Mesodermal cell (in vitro differentiated cells): ENCODE results near the gene RTCA.

Experiments used
- H3K27ac ChIP-seq: 2 replicates; pipeline ENCODE4 v1.7.0; 2013; ENCODE audit warnings: mild to moderate bottlenecking, low read depth, low read length, moderate library complexity; ENCODE audit not compliant: severe bottlenecking
- H3K36me3 ChIP-seq: 2 replicates; pipeline ENCODE4 v1.7.1; 2013; ENCODE audit warnings: mild to moderate bottlenecking, low read length, moderate library complexity; ENCODE audit not compliant: control insufficient read depth, insufficient read depth
- H3K4me1 ChIP-seq: one replicate; pipeline ENCODE4 v1.7.1; 2013; ENCODE audit warnings: mild to moderate bottlenecking, low read length; ENCODE audit not compliant: insufficient read depth, control insufficient read depth, poor library complexity, severe bottlenecking
- H3K4me3 ChIP-seq: 2 replicates; pipeline ENCODE4 v1.7.0; 2013; ENCODE audit warnings: low read length, control low read depth, mild to moderate bottlenecking; ENCODE audit not compliant: insufficient read depth, poor library complexity, severe bottlenecking; ENCODE audit errors: extremely low read depth
- H3K9me3 ChIP-seq: 2 replicates; pipeline ENCODE4 v1.7.1; 2013; ENCODE audit warnings: mild to moderate bottlenecking, low read length, moderate library complexity; ENCODE audit not compliant: control insufficient read depth
- WGBS, 2 experiments: methylation state at CpG; one replicate each; pipeline ENCODE4 v1.1.5; 2013; ENCODE audit warnings: missing lambda C conversion rate in 2 of 2; ENCODE audit not compliant: insufficient coverage in 2 of 2; 5-methylcytosine and 5-hydroxymethylcytosine counted together

Gene RTCA

DNA sequence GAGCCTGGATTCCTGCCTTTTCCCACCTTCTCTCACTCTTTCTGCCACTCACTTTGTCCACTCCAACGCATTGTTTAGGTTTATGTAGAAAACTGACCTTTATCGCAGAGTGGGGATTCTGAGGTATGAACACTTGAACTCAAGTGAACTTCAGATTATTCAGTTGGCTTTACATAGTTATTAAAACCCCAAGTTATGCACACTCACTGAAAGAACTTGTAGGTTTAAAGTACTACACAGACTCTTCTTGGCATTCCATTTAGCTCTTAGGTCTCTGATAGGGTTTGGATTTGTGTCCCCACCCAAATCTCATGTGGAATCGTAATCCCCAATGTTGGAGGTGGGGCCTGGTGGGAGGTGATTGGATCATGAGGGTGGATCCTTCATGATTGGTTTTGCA is 39.9 kb downstream of the RTCA start:
- no peak overlapping the region for H3K4me3 ChIP-seq
- no peak overlapping the region for H3K27ac ChIP-seq
- 100% methylated on average over 1 of the region's 3 CpGs; no CpG with 5 or more reads in 1 of the 2 experiments for WGBS, 2 experiments
- H3K9me3 ChIP-seq = no peaks in the 10 kb centered on the region
- no peaks in the 10 kb centered on the region for H3K36me3 ChIP-seq
- no peaks in the 10 kb centered on the region for H3K4me1 ChIP-seq

- no peak overlapping the region for H3K4me3 ChIP-seq
- H3K9me3 ChIP-seq = no peaks in the 10 kb centered on the region
- no peaks in the 10 kb centered on the region for H3K36me3 ChIP-seq
- no peaks in the 10 kb centered on the region for H3K4me1 ChIP-seq
- WGBS, 2 experiments = 94 to 100% methylated on average over 2 of the region's 2 CpGs
- H3K27ac ChIP-seq = no peak overlapping the region
Observed at GRCh38 chr1:100306735-100307313, 40.8 kb downstream of the RTCA start.

DNA sequence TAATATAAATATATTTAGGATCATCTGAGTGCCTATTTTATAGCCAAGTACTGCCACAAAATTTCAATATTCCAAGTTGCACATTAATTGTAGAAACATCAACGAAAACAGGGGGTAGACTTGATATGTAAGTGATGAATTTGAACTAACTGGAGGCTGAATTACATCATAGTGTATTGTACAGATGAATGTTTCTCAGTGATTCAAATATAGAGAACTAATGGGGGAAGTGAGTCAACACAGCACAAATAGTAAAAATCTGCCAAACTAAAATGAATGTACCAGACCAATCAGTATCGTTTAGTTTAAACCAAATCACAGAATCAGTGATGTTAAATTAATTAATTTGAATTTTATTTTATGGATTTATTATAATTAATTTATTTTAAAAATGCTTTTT is 42.8 kb downstream of the RTCA start:
- H3K36me3 ChIP-seq = no peaks in the 10 kb centered on the region
- H3K4me1 ChIP-seq = no peaks in the 10 kb centered on the region
- H3K4me3 ChIP-seq = no peak overlapping the region
- no peaks in the 10 kb centered on the region for H3K9me3 ChIP-seq
- H3K27ac ChIP-seq = no peak overlapping the region
- WGBS, 2 experiments = no CpG with 5 or more reads among the region's 2 CpGs

DNA sequence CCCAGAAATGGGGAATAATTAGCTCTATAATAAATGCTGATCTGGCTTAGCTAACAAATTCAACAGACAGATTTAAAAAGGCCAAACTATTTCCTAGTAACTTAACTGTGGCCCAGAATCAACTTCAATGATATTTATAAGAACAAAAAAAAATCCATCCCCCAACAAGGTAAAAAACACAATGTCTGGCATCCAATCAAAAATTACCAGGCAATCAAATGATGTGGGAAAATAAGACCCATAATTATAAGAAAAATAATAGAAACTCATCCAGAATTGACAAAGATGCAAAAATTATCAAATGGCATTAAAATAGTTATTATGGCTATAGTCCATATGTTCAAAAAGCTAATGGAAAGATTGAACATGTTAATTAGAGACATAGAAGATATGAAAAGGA is 43.8 kb downstream of the RTCA start:
- H3K4me3 ChIP-seq = no peak overlapping the region
- H3K36me3 ChIP-seq = no peaks in the 10 kb centered on the region
- H3K4me1 ChIP-seq = no peaks in the 10 kb centered on the region
- H3K27ac ChIP-seq = no peak overlapping the region
- H3K9me3 ChIP-seq = no peaks in the 10 kb centered on the region

DNA sequence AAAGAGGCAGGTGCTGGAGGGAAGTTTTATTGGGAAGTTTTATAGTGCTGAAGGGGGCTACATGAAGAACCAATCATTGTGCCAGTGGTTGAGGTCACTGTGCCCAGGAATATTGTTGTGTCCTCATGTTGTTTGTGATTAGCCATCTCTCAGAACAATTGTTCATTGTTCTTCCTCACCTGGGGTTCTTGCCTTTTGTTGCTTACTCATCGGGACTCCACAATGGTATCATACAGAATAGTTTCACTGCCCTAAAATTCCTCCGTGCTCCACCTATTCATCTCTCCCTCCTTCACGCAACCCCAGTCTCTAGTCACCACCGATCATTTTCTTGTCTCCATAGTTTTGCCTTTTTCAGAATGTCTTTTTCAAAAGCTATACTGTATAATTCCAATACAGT is 47.4 kb downstream of the RTCA start:
- Histone ChIP-seq H3K36me3 (no peaks in the 10 kb centered on the region), H3K4me3 (no peak overlapping the region), H3K9me3 (peaks cover 8% of the 10 kb centered on the region), H3K4me1 (no peaks in the 10 kb centered on the region), H3K27ac (no peak overlapping the region)
- WGBS, 2 experiments = 72 to 82% methylated on average over 4 of the region's 4 CpGs

- Histone ChIP-seq H3K4me1 (no peaks in the 10 kb centered on the region), H3K9me3 (peaks cover 8% of the 10 kb centered on the region), H3K27ac (no peak overlapping the region), H3K4me3 (no peak overlapping the region), H3K36me3 (no peaks in the 10 kb centered on the region)
Observed at GRCh38 chr1:100316622-100317021, 50.6 kb downstream of the RTCA start.

DNA sequence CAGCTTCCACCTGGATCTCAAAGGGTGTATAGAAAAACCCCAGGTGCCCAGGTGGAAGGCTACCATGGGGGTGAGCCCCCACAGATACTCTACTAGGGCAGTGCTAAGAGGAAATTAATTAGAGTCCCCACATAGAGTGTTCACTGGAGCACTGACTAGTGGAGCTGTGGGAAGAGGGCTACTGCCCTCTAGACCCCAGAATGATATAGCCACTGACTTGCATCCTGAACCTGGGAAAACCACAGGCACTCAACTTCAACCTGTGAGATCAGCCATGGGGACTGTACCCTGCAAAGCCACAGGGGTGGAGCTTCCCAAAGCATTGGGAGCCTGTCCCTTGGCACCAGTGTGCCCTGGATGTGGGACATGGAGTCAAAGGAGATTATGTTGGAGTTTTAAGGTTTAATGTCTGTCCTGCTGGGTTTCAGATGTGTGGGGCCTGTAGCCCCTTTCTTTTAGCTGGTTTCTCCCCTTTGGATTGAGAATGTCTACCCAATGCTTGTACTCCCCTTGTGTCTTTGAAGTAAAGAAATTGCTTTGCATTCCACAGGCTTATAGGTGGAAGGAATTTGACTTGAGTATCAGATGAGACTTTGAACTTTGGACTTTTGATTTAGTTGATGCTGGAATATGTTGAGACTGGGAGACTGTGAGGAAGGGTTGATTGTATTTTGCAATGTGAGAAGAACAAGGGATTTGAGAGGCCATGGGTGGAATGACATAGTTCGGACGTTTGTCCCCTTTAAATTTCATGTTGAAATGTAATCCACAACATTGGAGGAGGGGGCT is 54.5 kb downstream of the RTCA start:
- peaks cover 7% of the 10 kb centered on the region for H3K9me3 ChIP-seq
- H3K27ac ChIP-seq = no peak overlapping the region
- H3K4me3 ChIP-seq = no peak overlapping the region
- H3K4me1 ChIP-seq = no peaks in the 10 kb centered on the region
- 90% methylated on average over 2 of the region's 2 CpGs; no CpG with 5 or more reads in 1 of the 2 experiments for WGBS, 2 experiments
- H3K36me3 ChIP-seq = no peaks in the 10 kb centered on the region

DNA sequence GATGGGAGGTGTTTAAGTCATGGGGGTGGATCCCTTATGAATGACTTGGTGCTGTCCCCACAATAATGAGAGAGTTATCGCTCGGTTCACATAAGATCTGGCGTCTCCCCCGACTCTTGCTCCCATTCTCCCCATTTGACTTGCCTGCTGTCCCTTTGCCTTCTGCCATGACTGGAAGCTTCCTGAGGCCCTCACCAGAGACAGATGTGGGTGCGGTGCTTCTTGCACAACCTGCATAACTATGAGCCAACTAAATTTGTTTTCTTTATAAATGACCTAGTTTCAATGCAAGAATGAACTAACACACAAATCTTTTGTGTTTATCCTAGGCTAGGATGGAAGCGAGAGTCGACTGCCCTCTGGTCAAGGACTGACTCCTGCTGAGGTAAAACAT is 55.1 kb downstream of the RTCA start:
- Histone ChIP-seq H3K9me3 (peaks cover under 1% of the 10 kb centered on the region), H3K4me1 (no peaks in the 10 kb centered on the region), H3K36me3 (no peaks in the 10 kb centered on the region), H3K4me3 (no peak overlapping the region), H3K27ac (no peak overlapping the region)
- 82 to 94% methylated on average over 3 to 4 of the region's 7 CpGs for whole genome bisulfite sequencing, 2 experiments

GRCh38 chr1:100321506-100321905 is 55.5 kb downstream of the RTCA start:
- no peaks in the 10 kb centered on the region for H3K9me3 ChIP-seq
- H3K27ac ChIP-seq = no peak overlapping the region
- no peaks in the 10 kb centered on the region for H3K4me1 ChIP-seq
- H3K36me3 ChIP-seq = no peaks in the 10 kb centered on the region
- WGBS, 2 experiments = 90% methylated on average over 5 of the region's 8 CpGs; no CpG with 5 or more reads in 1 of the 2 experiments
- no peak overlapping the region for H3K4me3 ChIP-seq

DNA sequence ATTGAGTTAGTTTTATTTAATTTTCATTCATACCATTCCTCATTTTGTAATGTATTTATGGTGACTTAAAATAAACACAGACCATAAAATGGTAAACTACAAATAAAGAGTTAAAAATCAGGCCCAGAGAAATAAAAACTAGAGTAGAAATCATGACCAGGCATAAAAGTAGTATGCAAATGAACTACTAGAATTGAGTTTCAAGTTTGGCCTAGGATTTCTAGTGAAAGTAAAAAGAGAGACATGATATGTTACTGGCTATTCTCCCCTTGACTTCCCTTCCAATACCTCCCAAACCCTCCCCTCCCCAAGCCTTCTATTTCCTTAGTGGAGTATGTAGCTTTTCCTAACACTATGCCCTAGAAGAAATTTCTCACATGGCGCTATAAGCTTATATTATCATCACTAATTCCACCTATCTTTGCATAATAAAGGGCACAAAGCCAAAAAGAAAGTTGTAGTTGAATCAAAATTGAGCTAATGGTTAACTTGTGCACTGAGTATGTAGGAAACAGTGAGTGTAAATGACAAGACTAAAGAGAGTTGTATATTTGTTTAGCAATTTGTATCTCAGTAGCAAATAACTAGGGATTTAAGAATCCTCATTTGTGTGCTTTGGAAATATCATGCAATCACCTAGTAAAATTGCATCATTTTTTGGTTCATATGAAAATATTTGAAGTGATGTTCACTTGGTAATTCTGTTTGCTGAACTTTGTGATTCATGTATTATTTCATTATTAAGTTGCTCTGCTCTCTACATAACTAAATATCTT is 56.6 kb downstream of the RTCA start:
- Histone ChIP-seq H3K27ac (no peak overlapping the region), H3K9me3 (no peaks in the 10 kb centered on the region), H3K4me3 (no peak overlapping the region), H3K4me1 (no peaks in the 10 kb centered on the region), H3K36me3 (no peaks in the 10 kb centered on the region)
- WGBS, 2 experiments = no CpG with 5 or more reads among the region's 1 CpG
